ENCODE data around the gene VTI1A. TPM values are rescaled to one million over a fixed set of nuclear protein-coding genes. Genes with fewer than 3 reads are reported as not detected.
A peak's percentile ranks its signal among the peaks of the same experiment; 100 is the strongest.

Gene VTI1A
- total RNA-seq, 1 donor from 2014 or later: 32.6 TPM

DNA sequence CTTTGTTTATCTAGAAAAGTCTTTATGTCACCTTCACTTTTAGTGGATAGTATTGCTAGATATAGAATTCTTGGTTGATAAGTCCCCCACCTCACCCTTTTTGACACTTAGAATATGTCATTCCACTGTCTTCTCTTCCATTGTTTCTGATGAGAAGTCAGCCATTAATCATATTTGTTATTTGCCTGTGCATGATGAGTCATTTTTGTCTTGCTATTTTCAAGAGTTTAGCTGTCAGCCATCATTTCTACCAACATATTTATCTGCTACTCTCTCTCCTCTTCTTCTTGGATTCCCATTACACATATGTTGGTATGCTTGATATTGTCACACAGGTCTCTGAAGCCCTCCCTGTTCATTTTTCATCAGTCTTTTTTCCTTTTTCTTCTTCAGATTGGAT is 342.2 kb downstream of the VTI1A start:
- H3K4me1 Mint-ChIP-seq (ENCODE audit: unreplicated experiment): peaks cover 30% of the 10 kb centered on the region
- no peak overlapping the region for H3K27ac Mint-ChIP-seq
- DNase-seq (ENCODE audit: extremely low spot score, unreplicated experiment): no peak
- no peak overlapping the region for H3K4me3 Mint-ChIP-seq
- peaks cover 14% of the 10 kb centered on the region for H3K36me3 Mint-ChIP-seq
- no peak for TF ChIP-seq CTCF (conservative IDR thresholded peaks at IDR 0.05)
- H3K9me3 Mint-ChIP-seq: peaks cover 16% of the 10 kb centered on the region
- H3K27me3 Mint-ChIP-seq: no peaks in the 10 kb centered on the region

GRCh38 chr10:112790030-112790429 is 343.0 kb downstream of the VTI1A start:
- H3K9me3 Mint-ChIP-seq: peaks cover 16% of the 10 kb centered on the region
- peaks cover 23% of the 10 kb centered on the region for H3K4me1 Mint-ChIP-seq (ENCODE audit: unreplicated experiment)
- no peak for TF ChIP-seq CTCF (conservative IDR thresholded peaks at IDR 0.05)
- no peak for DNase-seq (ENCODE audit: extremely low spot score, unreplicated experiment)
- H3K27me3 Mint-ChIP-seq: no peaks in the 10 kb centered on the region
- H3K36me3 Mint-ChIP-seq: peaks cover 14% of the 10 kb centered on the region
- no peak overlapping the region for H3K27ac Mint-ChIP-seq
- no peak overlapping the region for H3K4me3 Mint-ChIP-seq

DNA sequence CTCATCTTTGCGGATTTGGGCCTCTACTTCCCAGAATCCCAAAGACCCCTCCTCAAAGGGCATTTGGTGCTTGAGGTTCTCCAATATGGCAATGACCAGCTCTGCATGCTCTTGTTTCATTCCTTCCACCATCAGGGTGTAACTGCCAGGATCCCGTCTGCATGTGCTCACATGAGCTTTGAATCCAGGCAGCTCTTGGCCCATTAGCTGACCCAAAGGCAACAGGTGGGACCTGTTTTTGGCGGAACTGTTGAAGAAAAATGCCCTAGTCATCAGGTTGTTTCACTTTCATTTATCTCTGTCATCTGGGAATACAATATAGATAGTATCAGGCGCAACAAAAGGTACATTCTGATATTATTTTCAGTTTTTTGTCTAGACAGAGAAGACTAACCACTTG is 343.9 kb downstream of the VTI1A start:
- no peak for DNase-seq (ENCODE audit: extremely low spot score, unreplicated experiment)
- H3K4me1 Mint-ChIP-seq (ENCODE audit: unreplicated experiment): peaks cover 23% of the 10 kb centered on the region
- peak overlapping the region; percentile 11 for H3K27ac Mint-ChIP-seq
- no peak overlapping the region for H3K4me3 Mint-ChIP-seq
- no peaks in the 10 kb centered on the region for H3K27me3 Mint-ChIP-seq
- TF ChIP-seq CTCF (conservative IDR thresholded peaks at IDR 0.05): no peak
- H3K36me3 Mint-ChIP-seq: peaks cover 14% of the 10 kb centered on the region
- peaks cover 16% of the 10 kb centered on the region for H3K9me3 Mint-ChIP-seq

GRCh38 chr10:112791447-112791846 is 344.4 kb downstream of the VTI1A start:
- peaks cover 16% of the 10 kb centered on the region for H3K9me3 Mint-ChIP-seq
- H3K27me3 Mint-ChIP-seq: no peaks in the 10 kb centered on the region
- peaks cover 14% of the 10 kb centered on the region for H3K36me3 Mint-ChIP-seq
- no peak overlapping the region for H3K4me3 Mint-ChIP-seq
- no peak for TF ChIP-seq CTCF (conservative IDR thresholded peaks at IDR 0.05)
- peaks cover 24% of the 10 kb centered on the region for H3K4me1 Mint-ChIP-seq (ENCODE audit: unreplicated experiment)
- H3K27ac Mint-ChIP-seq: no peak overlapping the region
- DNase-seq (ENCODE audit: extremely low spot score, unreplicated experiment): no peak

DNA sequence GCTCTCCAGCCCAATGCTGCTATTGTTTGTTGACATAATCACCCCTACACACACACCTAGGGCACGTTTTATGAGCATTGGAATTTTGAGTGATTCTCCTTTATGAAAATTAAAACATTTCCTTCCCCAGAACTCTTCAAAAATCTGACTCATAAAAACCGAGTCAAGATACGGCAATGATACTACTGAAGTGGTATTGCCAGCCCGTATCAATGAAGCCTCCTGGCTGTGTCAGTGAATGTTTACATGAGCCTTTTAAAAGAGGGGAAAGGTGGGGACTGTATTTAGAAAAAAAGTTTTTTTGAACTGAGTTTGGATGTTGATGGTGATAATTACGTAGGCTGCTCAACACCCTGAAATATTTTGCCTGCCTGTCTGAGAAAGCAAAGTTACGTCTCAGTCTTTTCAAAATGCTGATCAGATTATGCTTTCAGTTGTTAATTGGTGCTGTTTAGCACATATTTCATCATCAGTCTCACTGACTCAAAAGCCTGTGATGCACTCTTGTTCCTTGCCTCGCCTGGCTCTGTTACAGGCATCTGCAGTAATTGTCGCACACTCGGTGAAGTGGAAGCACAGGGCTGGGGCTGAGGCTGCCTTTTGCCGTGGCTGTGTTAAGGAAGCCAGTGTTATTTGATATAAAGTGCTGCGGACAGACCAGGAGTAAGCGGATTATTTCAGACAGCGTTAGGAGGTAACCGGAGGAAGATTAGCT is 345.6 kb downstream of the VTI1A start:
- Mint-ChIP-seq H3K27me3 (no peaks in the 10 kb centered on the region), H3K9me3 (peaks cover 16% of the 10 kb centered on the region), H3K4me1 (ENCODE audit: unreplicated experiment) (peaks cover 33% of the 10 kb centered on the region), H3K4me3 (peak overlapping the region; percentile 19), H3K27ac (peak overlapping the region; percentile 46), H3K36me3 (peaks cover 9% of the 10 kb centered on the region)
- no peak for TF ChIP-seq CTCF (conservative IDR thresholded peaks at IDR 0.05)
- DNase-seq (ENCODE audit: extremely low spot score, unreplicated experiment): no peak
